Measurements from ENCODE around the gene GNAS. TPM values are rescaled to one million over a fixed set of nuclear protein-coding genes. Genes with fewer than 3 reads are reported as not detected.

GNAS gene
- 232 and 244 TPM in 2 replicates for total RNA-seq (2013; cell fraction: nucleolus; rRNA removed)
- total RNA-seq (2014; rRNA removed): 399 and 405 TPM in 2 replicates
- 368 and 389 TPM in 2 replicates for total RNA-seq (2014; rRNA removed; fragmentation: Illumina TruSeq; extraction: Trizol)
- total RNA-seq (2021): 792 and 818 TPM in 2 replicates
- polyA plus RNA-seq (2011; ENCODE audit: low read depth): 423 TPM
- 449 and 706 TPM in 2 replicates for polyA plus RNA-seq (2011; rRNA removed)
- 1,135 and 2,097 TPM in 2 replicates for polyA plus RNA-seq (2011; cell fraction: cytosol; rRNA removed)
- polyA plus RNA-seq (2011; cell fraction: nucleus; rRNA removed): 809 and 1,021 TPM in 2 replicates
- polyA plus RNA-seq (2012): 750 and 915 TPM in 2 replicates
- 838 and 950 TPM in 2 replicates for polyA plus RNA-seq (2014; fragmentation: Illumina TruSeq; extraction: Trizol)
- polyA plus RNA-seq (2014; fragmentation: Nextera tagmentation; extraction: Ambion mirVana): 100 to 1,000 TPM; 242 to 344 TPM
- 625 and 680 TPM in 2 replicates for polyA plus RNA-seq (2014; rRNA removed)
- 100 to 1,000 TPM; 209 to 261 TPM for polyA plus RNA-seq (2016; fragmentation: Nextera tagmentation; extraction: Ambion mirVana)
- 1,102 and 1,227 TPM in 2 replicates for polyA minus RNA-seq (2011; rRNA and poly(A)+ RNA removed)
- 416 and 532 TPM in 2 replicates for polyA minus RNA-seq (2011; cell fraction: cytosol; rRNA and poly(A)+ RNA removed)
- polyA minus RNA-seq (2011; cell fraction: nucleus; rRNA and poly(A)+ RNA removed): 176 and 287 TPM in 2 replicates
- percentile 91 among the genes with signal in this experiment for Bru-seq, nascent RNA
- BruChase-seq, experiment 1, labeled RNA remaining after a 6-hour chase: percentile 91 among the genes with signal in this experiment
- BruChase-seq, experiment 2, labeled RNA remaining after a 2-hour chase: percentile 90 among the genes with signal in this experiment
- long read RNA-seq, experiment 1, transcript GNAS-211 (12 exons, 1,931 nt): major isoform, 10 of 77 reads
- long read RNA-seq, experiment 1, transcript GNAS-232 (10 exons, 1,839 nt): minor isoform, 7 of 77 reads
- long read RNA-seq, experiment 1, transcript GNAS-210 (13 exons, 1,972 nt): minor isoform, 5 of 77 reads
- long read RNA-seq, experiment 1, partial matches to known transcripts: 20 of 77 reads
- long read RNA-seq, experiment 1, other reads (novel, unspliced or antisense): 20 of 77 reads
- long read RNA-seq, experiment 2, transcript GNAS-201 (12 exons, 1,866 nt): minor isoform, 18 of 248 reads
- long read RNA-seq, experiment 2, transcript GNAS-210 (13 exons, 1,972 nt): minor isoform, 23 of 248 reads
- long read RNA-seq, experiment 2, transcript GNAS-232 (10 exons, 1,839 nt): minor isoform, 21 of 248 reads
- long read RNA-seq, experiment 2, transcript GNAS-211 (12 exons, 1,931 nt): major isoform, 45 of 248 reads
- long read RNA-seq, experiment 2, partial matches to known transcripts: 84 of 248 reads
- long read RNA-seq, experiment 2, other reads (novel, unspliced or antisense): 32 of 248 reads

- WGBS (ENCODE audit: insufficient coverage, insufficient replicate concordance, low lambda C conversion rate, missing lambda C conversion rate): 34% methylated on average over 35 of the region's 35 CpGs
- ATAC-seq: peak; percentile 40
- H3K9ac ChIP-seq (ENCODE audit: control insufficient read depth, insufficient read depth, low read length): no peak within 1 kb of the TSS
- TF ChIP-seq IKZF1 (conservative IDR thresholded peaks at IDR 0.05): 0 out of 2 replicates have a peak, but pooled peaks have one; percentile 19
- TF ChIP-seq USF1 (IDR thresholded peaks at IDR 0.05; ENCODE audit: borderline replicate concordance, extremely low read length, insufficient read depth, low read depth, low read length): peak; percentile 78
- TF ChIP-seq SMC3 (IDR thresholded peaks at IDR 0.05; ENCODE audit: borderline replicate concordance, low read length): peak; percentile 60
- 0 out of 2 replicates have a peak, but pooled peaks have one; percentile 30 for TF ChIP-seq YY1 (IDR thresholded peaks at IDR 0.05; ENCODE audit: low read depth, low read length)
- TF ChIP-seq NKRF (conservative IDR thresholded peaks at IDR 0.05): no peak
- peak; percentile 44; the same call in 1 of the 2 replicates for TF ChIP-seq ATF3 (IDR thresholded peaks at IDR 0.05; ENCODE audit: borderline replicate concordance, extremely low read depth, low read depth, low read length)
- TF ChIP-seq RAD51 (IDR thresholded peaks at IDR 0.05): 0 out of 2 replicates have a peak, but pooled peaks have one; percentile 26
- peak; percentile 52 to 72 (median 64) for TF ChIP-seq CTCF (IDR thresholded peaks at IDR 0.05 in 2 of 3, conservative IDR thresholded peaks at IDR 0.05 in 1 of 3; ENCODE audit: control insufficient read depth in 2 of 3, extremely low read depth in 1 of 3, insufficient read depth in 1 of 3, low read depth in 3 of 3, low read length in 3 of 3)
- TF ChIP-seq SMAD5 (IDR thresholded peaks at IDR 0.05; ENCODE audit: low read depth): no peak
Measured at GRCh38 chr20:58852543-58853271, at the start of gene GNAS. GNAS (plus strand) TSS chr20:58852716.

More at GRCh38 chr20:58852543-58853271, at the start of gene GNAS:
- CTCF ChIA-PET: interaction anchor here (0.6 kb wide), 1 partner anchor 17 kb away, joined by 3 read pairs; no protein-coding TSS in a partner anchor
- Histone ChIP-seq H2AFZ (ENCODE audit: control insufficient read depth, low read depth, low read length) (peak within 1 kb of the TSS; percentile 87), H3K4me2 (ENCODE audit: control insufficient read depth, insufficient read depth) (peak within 1 kb of the TSS; percentile 86), H4K20me1 (ENCODE audit: control insufficient read depth, insufficient read depth) (no peaks in the 10 kb centered on the region), H3K9me3 (replicated peaks; ENCODE audit: control insufficient read depth, insufficient read depth, low read length) (no peaks in the 10 kb centered on the region; the same call in 2 of the 3 replicates), H3K27me3 (replicated peaks in 1 of 2; ENCODE audit: control insufficient read depth in 2 of 2, insufficient read depth in 2 of 2, low read length in 1 of 2) (peaks cover 0 to 3% of the 10 kb centered on the region in 2 experiments; a peak in 3 of 4 replicates), H3K4me1 (ENCODE audit: control insufficient read depth, insufficient read depth, low read length) (0 out of 2 replicates have a peak, but pooled peaks cover 3% of the 10 kb centered on the region), H3K36me3 (ENCODE audit: control insufficient read depth in 2 of 2, insufficient read depth in 2 of 2, low read length in 1 of 2) (no peaks in the 10 kb centered on the region), H3K79me2 (ENCODE audit: control insufficient read depth, insufficient read depth, low read length) (peaks cover 7% of the 10 kb centered on the region), H3K27ac (ENCODE audit: control insufficient read depth, insufficient read depth) (no peak within 1 kb of the TSS), H3K4me3 (peak within 1 kb of the TSS; percentile 72; the same call in 1 of the 2 replicates)
- SMC1A ChIA-PET (ENCODE audit: uncharacterized antibody, unreplicated experiment): interaction anchor here (1.3 kb wide), 1 partner anchor 618 kb away, joined by 4 read pairs; no protein-coding TSS in a partner anchor
- no peak for DNase-seq (ENCODE audit: low read depth, low spot score)
- POLR2A ChIA-PET: no interaction called here
- intact Hi-C loops (cut with micrococcal nuclease; ENCODE audit: unreplicated experiment) (loop anchor here (5.0 kb wide), 2 partner anchors 200 to 615 kb away; partner anchors contain the start of gene STX16), in situ Hi-C loops (cut with MboI) (loop anchor here (10.0 kb wide), 1 partner anchor 618 kb away; no protein-coding TSS in a partner anchor)
- RAD21 ChIA-PET (ENCODE audit: unreplicated experiment): interaction anchor here (1.2 kb wide), 1 partner anchor 54 kb away, joined by 3 read pairs; no protein-coding TSS in a partner anchor
- BruUV-seq (replicated peaks): no TSS peak
- no peak for FAIRE-seq
